NCI-H1092 (cell line): Measurements from ENCODE around the gene BST1.

Experiments used
- DNase-seq: peaks from one replicate; lab custom pipeline; 2025; lab: John Stamatoyannopoulos, UW

Gene BST1

DNA sequence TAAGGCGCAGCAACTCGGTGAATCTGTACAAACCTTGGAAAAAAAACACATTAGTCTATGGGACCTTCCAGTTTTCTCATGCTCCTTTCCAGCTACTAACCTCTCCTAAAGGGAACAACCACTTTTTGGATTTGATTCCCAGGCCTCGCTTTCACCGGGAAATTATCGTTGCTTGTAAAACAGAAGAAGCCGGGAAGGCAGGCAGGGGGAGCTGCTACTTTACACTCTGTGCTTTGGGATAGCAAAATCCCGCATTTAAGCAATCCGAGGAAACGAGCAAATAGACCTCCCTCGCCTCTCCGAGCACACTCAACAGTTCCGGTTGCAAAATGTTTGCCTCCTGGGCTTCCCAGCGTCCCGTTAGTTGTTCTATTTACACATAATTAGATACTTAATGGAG is 76.4 kb downstream of the BST1 start:
- DNase-seq = no peak

DNA sequence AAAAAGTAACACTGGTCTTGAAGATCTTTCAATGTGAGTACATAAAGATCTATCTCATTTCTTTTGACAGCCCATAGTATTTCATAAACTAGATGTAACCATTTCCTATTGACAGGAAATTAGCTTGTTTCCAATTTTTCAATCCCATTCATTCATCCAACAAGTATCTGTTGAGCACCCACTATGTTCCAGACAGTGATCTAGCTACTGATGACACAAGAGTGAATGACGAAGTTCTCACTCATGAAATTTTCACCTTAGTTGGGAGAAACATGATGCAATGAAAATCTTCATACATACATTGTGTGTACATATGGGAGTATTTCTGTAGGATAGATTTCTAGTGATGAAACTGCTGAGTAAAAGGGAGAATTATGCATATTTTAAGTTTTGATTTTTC is 76.9 kb downstream of the BST1 start:
- no peak for DNase-seq

GRCh38 chr4:15781427-15782095 is 78.7 kb downstream of the BST1 start:
- DNase-seq = no peak
